ENCODE measurements around the gene CD36. TPM values are rescaled to one million over a fixed set of nuclear protein-coding genes. Genes with fewer than 3 reads are reported as not detected.
A peak's percentile ranks its signal among the peaks of the same experiment; 100 is the strongest.

Gene CD36
- total RNA-seq, 1 experiment from 2014 or later: 0.28 TPM

DNA sequence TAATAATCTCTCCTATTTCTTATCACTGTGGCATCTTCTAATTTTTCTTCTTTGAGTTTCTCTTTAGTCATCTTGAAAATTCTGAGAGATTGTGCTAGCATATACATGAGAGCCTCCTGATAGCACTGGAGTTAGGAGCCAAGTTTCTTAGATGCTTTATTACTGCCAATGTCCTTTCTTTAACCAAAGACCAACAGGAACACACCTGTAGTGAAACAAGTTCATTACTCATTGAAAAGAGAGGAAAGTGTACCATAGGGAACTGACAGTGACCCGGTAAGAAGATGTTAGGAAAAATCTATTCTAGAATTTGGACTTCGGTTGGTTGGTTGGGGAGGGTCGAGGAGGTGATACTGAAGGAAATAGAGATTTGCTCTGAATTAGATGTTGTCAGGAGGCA is 27.1 kb upstream of the CD36 start:
- WGBS (ENCODE audit: extremely low coverage, insufficient read length, low lambda C conversion rate): no CpG with 5 or more reads among the region's 3 CpGs

More for the DNA sequence above, 27.1 kb upstream of the CD36 start:
- no peak overlapping the region for H2BK20ac ChIP-seq (ENCODE audit: low read depth, low read length, poor library complexity, severe bottlenecking)
- no peak overlapping the region for H3K4ac ChIP-seq (ENCODE audit: low read depth, low read length)
- Mint-ChIP-seq H3K36me3 (ENCODE audit: insufficient read depth in 1 of 3, low read depth in 3 of 3) (no peaks in the 10 kb centered on the region), H3K4me3 (no peak overlapping the region), H3K27ac (peak overlapping the region in 1 of 3 experiments; percentile 22; a peak in 1 of 7 replicates), H3K9me3 (no peaks in the 10 kb centered on the region), H3K4me1 (peaks cover 20 to 21% of the 10 kb centered on the region in 2 experiments), H3K27me3 (ENCODE audit: low read depth) (no peaks in the 10 kb centered on the region)
- no peak overlapping the region for H4K8ac ChIP-seq (replicated peaks; ENCODE audit: insufficient read length, low read depth, low read length)
- no peak overlapping the region for H3K4me2 ChIP-seq (ENCODE audit: insufficient read depth, insufficient read length, low read length)
- H2AFZ ChIP-seq (ENCODE audit: low read length): no peak overlapping the region
- no peaks in the 10 kb centered on the region for H3K9me3 ChIP-seq (ENCODE audit: control insufficient read depth, low read depth, low read length)
- no peak overlapping the region for H3K23ac ChIP-seq (ENCODE audit: insufficient read length, low read depth, low read length)
- no peak for DNase-seq
- no peaks in the 10 kb centered on the region for H3K79me2 ChIP-seq (ENCODE audit: insufficient read depth, low read length)
- H3K9ac ChIP-seq (ENCODE audit: extremely low read depth, insufficient read length, low read length): no peak overlapping the region
- no peaks in the 10 kb centered on the region for H3K79me1 ChIP-seq (ENCODE audit: insufficient read depth, low read depth, low read length, poor library complexity, severe bottlenecking)
- no peak overlapping the region for H3K56ac ChIP-seq (ENCODE audit: insufficient read length, low read depth, low read length)
- H2AK5ac ChIP-seq (ENCODE audit: insufficient read length, low read length): no peak overlapping the region
- no peak overlapping the region for H3K27ac ChIP-seq (ENCODE audit: insufficient read length, low read depth, low read length)
- no peaks in the 10 kb centered on the region for H3K27me3 ChIP-seq (ENCODE audit: insufficient read depth, low read length)
- no peak overlapping the region for H2BK5ac ChIP-seq (ENCODE audit: insufficient read length, low read length)
- no peak overlapping the region for H4K5ac ChIP-seq (ENCODE audit: insufficient read length, low read depth, low read length)
- H4K91ac ChIP-seq (ENCODE audit: insufficient read length, low read depth, low read length): no peak overlapping the region
- H2BK12ac ChIP-seq (ENCODE audit: insufficient read length, low read depth, low read length): no peak overlapping the region
- no peak for TF ChIP-seq CTCF (conservative IDR thresholded peaks at IDR 0.05)
- H3K18ac ChIP-seq (ENCODE audit: insufficient read length, low read depth, low read length): no peak overlapping the region
- no peaks in the 10 kb centered on the region for H4K20me1 ChIP-seq (ENCODE audit: control insufficient read depth, insufficient read depth, insufficient read length)
- H3K4me1 ChIP-seq (ENCODE audit: insufficient read depth, low read length): no peaks in the 10 kb centered on the region; the same call in 1 of the 2 replicates
- H2BK15ac ChIP-seq (ENCODE audit: low read depth, low read length): no peak overlapping the region
- H3K14ac ChIP-seq (ENCODE audit: insufficient read depth, low read length): no peak overlapping the region
- no peak overlapping the region for H2BK120ac ChIP-seq (ENCODE audit: low read depth, low read length, poor library complexity, severe bottlenecking)
- H3T11ph ChIP-seq (ENCODE audit: low read length): no peak overlapping the region
- no peaks in the 10 kb centered on the region for H3K23me2 ChIP-seq (ENCODE audit: insufficient read length, low read depth, low read length, poor library complexity, severe bottlenecking)

Data from H9 (cell line).